HepG2 (cell line): Measurements from ENCODE around the gene SSNA1. TPM values are rescaled to one million over a fixed set of nuclear protein-coding genes. Genes with fewer than 3 reads are reported as not detected.

ENCODE experiments used
- CBX2 ChIP-seq, 2 experiments: fragments of 200-600 bp in 1 of 2; sonication (generic); formaldehyde crosslinking in 1 of 2; IDR thresholded peaks; 2 replicates each; pipeline versions ENCODE4 v1.7.0 to v1.8.1; 2018 to 2022; ENCODE audit warnings: low read depth in 2 of 2, low read length in 1 of 2, mild to moderate bottlenecking in 1 of 2, missing genetic modification reagents in 1 of 2
- GATAD1 ChIP-seq: IDR thresholded peaks from 2 replicates; pipeline ENCODE4 v1.6.1; 2016; ENCODE audit warnings: missing genetic modification reagents, missing compliant biosample characterization
- IKZF1 ChIP-seq: fragments of 450-650 bp; IDR thresholded peaks from 2 replicates; pipeline ENCODE4 v1.7.1; 2016
- MBD4 ChIP-seq: IDR thresholded peaks from 2 replicates; pipeline ENCODE4 v1.6.1; 2012; ENCODE audit warnings: low read length, inconsistent platforms, borderline replicate concordance
- MXD1 ChIP-seq: sonication (generic); formaldehyde crosslinking; IDR thresholded peaks from 2 replicates; pipeline ENCODE4 v1.4.0; 2020; ENCODE audit warnings: mild to moderate bottlenecking, missing genetic modification reagents
- NFATC3 ChIP-seq: sonication (generic); formaldehyde crosslinking; IDR thresholded peaks from 2 replicates; pipeline ENCODE4 v1.5.1; 2020; ENCODE audit warnings: mild to moderate bottlenecking, missing genetic modification reagents
- SP2 ChIP-seq: sonication (generic); formaldehyde crosslinking; IDR thresholded peaks from 2 replicates; pipeline ENCODE4 v1.5.1; 2020; ENCODE audit warnings: mild to moderate bottlenecking, missing genetic modification reagents
- TEAD2 ChIP-seq: sonication (generic); formaldehyde crosslinking; IDR thresholded peaks from 2 replicates; pipeline ENCODE4 v1.9.0; 2021; ENCODE audit warnings: missing genetic modification reagents
- TMF1 ChIP-seq: sonication (generic); formaldehyde crosslinking; IDR thresholded peaks from 2 replicates; pipeline ENCODE4 v1.8.1; 2022; ENCODE audit warnings: low read depth, missing genetic modification reagents
- TSC22D2 ChIP-seq: sonication (generic); formaldehyde crosslinking; IDR thresholded peaks from 2 replicates; pipeline ENCODE4 v1.5.1; 2020; ENCODE audit warnings: missing genetic modification reagents, mild to moderate bottlenecking, borderline replicate concordance
- ZMYM4 ChIP-seq: sonication (generic); formaldehyde crosslinking; IDR thresholded peaks from 2 replicates; pipeline ENCODE4 v1.8.1; 2023; ENCODE audit warnings: mild to moderate bottlenecking, missing genetic modification reagents
- ZNF274 ChIP-seq: sonication (generic); formaldehyde crosslinking; IDR thresholded peaks from 2 replicates; pipeline ENCODE4 v1.5.1; 2020; ENCODE audit warnings: mild to moderate bottlenecking, missing genetic modification reagents
- polyA plus RNA-seq, 8 experiments: library from polyadenylated mRNA; depleted of rRNA in 3 of 8; stranded (reverse) in 7 of 8; unstranded in 1 of 8; fragments of >200 nt; fragmentation: Illumina TruSeq in 4 of 8; extraction: Trizol in 4 of 8; gene quantifications; 2 replicates each; pipeline versions ENCODE4 v1.2.1 to v1.2.3, GENCODE V29; 2011 to 2016; ENCODE audit warnings: low read depth in 4 of 8, missing spikeins in 1 of 8, mixed read lengths in 1 of 8; ENCODE audit not compliant: insufficient read depth in 1 of 8
- total RNA-seq, 5 experiments: library from RNA; depleted of rRNA; stranded (reverse); fragments of >200 nt; fragmentation: Illumina TruSeq; extraction: Trizol; gene quantifications; 2 replicates each; pipeline ENCODE4 v1.2.3, GENCODE V29; 2016; ENCODE audit warnings: low read depth in 1 of 5
- TF ChIP-seq, protein P1 (sequence below): sonication (generic); formaldehyde crosslinking; IDR thresholded peaks from 2 replicates; pipeline ENCODE4 v1.4.0; 2020; ENCODE audit warnings: missing genetic modification reagents
- TF ChIP-seq, protein P2 (sequence below), 2 experiments: IDR thresholded peaks; 2 replicates each; pipeline ENCODE4 v1.6.1; 2011 to 2012; ENCODE audit warnings: low read length in 2 of 2, borderline replicate concordance in 1 of 2, low read depth in 1 of 2, mild to moderate bottlenecking in 1 of 2, moderate library complexity in 1 of 2
- TF ChIP-seq, protein P3 (sequence below): sonication (generic); formaldehyde crosslinking; IDR thresholded peaks from 2 replicates; pipeline ENCODE4 v1.8.1; 2022; ENCODE audit warnings: mild to moderate bottlenecking, missing genetic modification reagents
- TF ChIP-seq, protein P4 (sequence below): sonication (generic); formaldehyde crosslinking; IDR thresholded peaks from 2 replicates; pipeline ENCODE4 v1.5.1; 2020; ENCODE audit warnings: mild to moderate bottlenecking, missing genetic modification reagents
- TF ChIP-seq, protein P5 (sequence below): sonication (generic); formaldehyde crosslinking; IDR thresholded peaks from 2 replicates; pipeline ENCODE4 v1.9.0; 2022; ENCODE audit warnings: missing genetic modification reagents, mild to moderate bottlenecking, borderline replicate concordance

Gene SSNA1
- total and polyA plus RNA-seq, 2 of the 13 experiments (the other 11 are each of a cell fraction or from before 2014, with no cell fraction given) = 35.9 to 49.4 TPM

GRCh38 chr9:137188490-137189296, at the start of gene SSNA1, which contains the start of gene ANAPC2 (continued):
- TF ChIP-seq, protein P1, sequence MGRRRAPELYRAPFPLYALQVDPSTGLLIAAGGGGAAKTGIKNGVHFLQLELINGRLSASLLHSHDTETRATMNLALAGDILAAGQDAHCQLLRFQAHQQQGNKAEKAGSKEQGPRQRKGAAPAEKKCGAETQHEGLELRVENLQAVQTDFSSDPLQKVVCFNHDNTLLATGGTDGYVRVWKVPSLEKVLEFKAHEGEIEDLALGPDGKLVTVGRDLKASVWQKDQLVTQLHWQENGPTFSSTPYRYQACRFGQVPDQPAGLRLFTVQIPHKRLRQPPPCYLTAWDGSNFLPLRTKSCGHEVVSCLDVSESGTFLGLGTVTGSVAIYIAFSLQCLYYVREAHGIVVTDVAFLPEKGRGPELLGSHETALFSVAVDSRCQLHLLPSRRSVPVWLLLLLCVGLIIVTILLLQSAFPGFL (CRISPR knock-in tag) = no peak
- 0 out of 2 replicates have a peak, but pooled peaks have one; percentile 7 for TF ChIP-seq NFATC3
- TF ChIP-seq, protein P2, sequence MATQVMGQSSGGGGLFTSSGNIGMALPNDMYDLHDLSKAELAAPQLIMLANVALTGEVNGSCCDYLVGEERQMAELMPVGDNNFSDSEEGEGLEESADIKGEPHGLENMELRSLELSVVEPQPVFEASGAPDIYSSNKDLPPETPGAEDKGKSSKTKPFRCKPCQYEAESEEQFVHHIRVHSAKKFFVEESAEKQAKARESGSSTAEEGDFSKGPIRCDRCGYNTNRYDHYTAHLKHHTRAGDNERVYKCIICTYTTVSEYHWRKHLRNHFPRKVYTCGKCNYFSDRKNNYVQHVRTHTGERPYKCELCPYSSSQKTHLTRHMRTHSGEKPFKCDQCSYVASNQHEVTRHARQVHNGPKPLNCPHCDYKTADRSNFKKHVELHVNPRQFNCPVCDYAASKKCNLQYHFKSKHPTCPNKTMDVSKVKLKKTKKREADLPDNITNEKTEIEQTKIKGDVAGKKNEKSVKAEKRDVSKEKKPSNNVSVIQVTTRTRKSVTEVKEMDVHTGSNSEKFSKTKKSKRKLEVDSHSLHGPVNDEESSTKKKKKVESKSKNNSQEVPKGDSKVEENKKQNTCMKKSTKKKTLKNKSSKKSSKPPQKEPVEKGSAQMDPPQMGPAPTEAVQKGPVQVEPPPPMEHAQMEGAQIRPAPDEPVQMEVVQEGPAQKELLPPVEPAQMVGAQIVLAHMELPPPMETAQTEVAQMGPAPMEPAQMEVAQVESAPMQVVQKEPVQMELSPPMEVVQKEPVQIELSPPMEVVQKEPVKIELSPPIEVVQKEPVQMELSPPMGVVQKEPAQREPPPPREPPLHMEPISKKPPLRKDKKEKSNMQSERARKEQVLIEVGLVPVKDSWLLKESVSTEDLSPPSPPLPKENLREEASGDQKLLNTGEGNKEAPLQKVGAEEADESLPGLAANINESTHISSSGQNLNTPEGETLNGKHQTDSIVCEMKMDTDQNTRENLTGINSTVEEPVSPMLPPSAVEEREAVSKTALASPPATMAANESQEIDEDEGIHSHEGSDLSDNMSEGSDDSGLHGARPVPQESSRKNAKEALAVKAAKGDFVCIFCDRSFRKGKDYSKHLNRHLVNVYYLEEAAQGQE (IDR thresholded peaks at IDR 0.05; ENCODE audit: borderline replicate concordance in 1 of 2, low read depth in 1 of 2, low read length in 2 of 2) = no peak; a peak in 1 of 4 replicates
- TF ChIP-seq, protein P3, sequence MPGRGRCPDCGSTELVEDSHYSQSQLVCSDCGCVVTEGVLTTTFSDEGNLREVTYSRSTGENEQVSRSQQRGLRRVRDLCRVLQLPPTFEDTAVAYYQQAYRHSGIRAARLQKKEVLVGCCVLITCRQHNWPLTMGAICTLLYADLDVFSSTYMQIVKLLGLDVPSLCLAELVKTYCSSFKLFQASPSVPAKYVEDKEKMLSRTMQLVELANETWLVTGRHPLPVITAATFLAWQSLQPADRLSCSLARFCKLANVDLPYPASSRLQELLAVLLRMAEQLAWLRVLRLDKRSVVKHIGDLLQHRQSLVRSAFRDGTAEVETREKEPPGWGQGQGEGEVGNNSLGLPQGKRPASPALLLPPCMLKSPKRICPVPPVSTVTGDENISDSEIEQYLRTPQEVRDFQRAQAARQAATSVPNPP (CRISPR knock-in tag) = peak; percentile 76; the same call in 1 of the 2 replicates
- TF ChIP-seq CBX2 (IDR thresholded peaks at IDR 0.05; ENCODE audit: low read depth, low read length) = no peak
- no peak for TF ChIP-seq CBX2 (CRISPR knock-in tag; IDR thresholded peaks at IDR 0.05; ENCODE audit: low read depth)
- TF ChIP-seq TSC22D2 (CRISPR knock-in tag) = no peak
- TF ChIP-seq, protein P4, sequence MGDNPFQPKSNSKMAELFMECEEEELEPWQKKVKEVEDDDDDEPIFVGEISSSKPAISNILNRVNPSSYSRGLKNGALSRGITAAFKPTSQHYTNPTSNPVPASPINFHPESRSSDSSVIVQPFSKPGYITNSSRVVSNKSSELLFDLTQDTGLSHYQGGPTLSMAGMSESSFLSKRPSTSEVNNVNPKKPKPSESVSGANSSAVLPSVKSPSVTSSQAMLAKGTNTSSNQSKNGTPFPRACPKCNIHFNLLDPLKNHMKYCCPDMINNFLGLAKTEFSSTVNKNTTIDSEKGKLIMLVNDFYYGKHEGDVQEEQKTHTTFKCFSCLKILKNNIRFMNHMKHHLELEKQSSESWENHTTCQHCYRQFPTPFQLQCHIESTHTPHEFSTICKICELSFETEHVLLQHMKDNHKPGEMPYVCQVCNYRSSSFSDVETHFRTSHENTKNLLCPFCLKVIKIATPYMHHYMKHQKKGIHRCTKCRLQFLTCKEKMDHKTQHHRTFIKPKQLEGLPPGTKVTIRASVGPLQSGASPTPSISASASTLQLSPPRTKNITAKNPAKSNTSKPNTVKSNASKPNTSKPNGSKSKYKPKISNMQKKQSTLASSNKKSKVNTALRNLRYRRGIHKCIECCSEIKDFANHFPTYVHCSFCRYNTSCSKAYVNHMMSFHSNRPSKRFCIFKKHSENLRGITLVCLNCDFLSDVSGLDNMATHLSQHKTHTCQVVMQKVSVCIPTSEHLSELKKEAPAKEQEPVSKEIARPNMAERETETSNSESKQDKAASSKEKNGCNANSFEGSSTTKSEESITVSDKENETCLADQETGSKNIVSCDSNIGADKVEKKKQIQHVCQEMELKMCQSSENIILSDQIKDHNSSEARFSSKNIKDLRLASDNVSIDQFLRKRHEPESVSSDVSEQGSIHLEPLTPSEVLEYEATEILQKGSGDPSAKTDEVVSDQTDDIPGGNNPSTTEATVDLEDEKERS = no peak
- TF ChIP-seq MBD4 = no peak
- 0 out of 2 replicates have a peak, but pooled peaks have one; percentile 66 for TF ChIP-seq ZNF274
- peak; percentile 86 for TF ChIP-seq MXD1 (CRISPR knock-in tag)
- TF ChIP-seq SP2 (CRISPR knock-in tag) = peak; percentile 63
- TF ChIP-seq GATAD1 (CRISPR knock-in tag) = peak; percentile 100
- no peak for TF ChIP-seq IKZF1
- peak; percentile 25; the same call in 1 of the 2 replicates for TF ChIP-seq TMF1 (CRISPR knock-in tag)
- peak; percentile 87 for TF ChIP-seq ZMYM4
- TF ChIP-seq TEAD2 (CRISPR knock-in tag) = no peak
- TF ChIP-seq, protein P5, sequence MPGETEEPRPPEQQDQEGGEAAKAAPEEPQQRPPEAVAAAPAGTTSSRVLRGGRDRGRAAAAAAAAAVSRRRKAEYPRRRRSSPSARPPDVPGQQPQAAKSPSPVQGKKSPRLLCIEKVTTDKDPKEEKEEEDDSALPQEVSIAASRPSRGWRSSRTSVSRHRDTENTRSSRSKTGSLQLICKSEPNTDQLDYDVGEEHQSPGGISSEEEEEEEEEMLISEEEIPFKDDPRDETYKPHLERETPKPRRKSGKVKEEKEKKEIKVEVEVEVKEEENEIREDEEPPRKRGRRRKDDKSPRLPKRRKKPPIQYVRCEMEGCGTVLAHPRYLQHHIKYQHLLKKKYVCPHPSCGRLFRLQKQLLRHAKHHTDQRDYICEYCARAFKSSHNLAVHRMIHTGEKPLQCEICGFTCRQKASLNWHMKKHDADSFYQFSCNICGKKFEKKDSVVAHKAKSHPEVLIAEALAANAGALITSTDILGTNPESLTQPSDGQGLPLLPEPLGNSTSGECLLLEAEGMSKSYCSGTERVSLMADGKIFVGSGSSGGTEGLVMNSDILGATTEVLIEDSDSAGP (CRISPR knock-in tag) = peak; percentile 89
